ENCODE data around the gene HSPA2. TPM values are rescaled to one million over a fixed set of nuclear protein-coding genes. Genes with fewer than 3 reads are reported as not detected.
"Not testable (repeated sequence)": the region's sequence is repeated elsewhere in the genome, so short reads cannot be mapped to it uniquely, and the experiment has no call there.

Gene HSPA2
- total RNA-seq, 1 experiment from 2014 or later, result 7.1 TPM

GRCh38 chr14:64542836-64543201 is 2.3 kb downstream of the HSPA2 start:
- Histone ChIP-seq H3K9me3 (no peaks in the 10 kb centered on the region), H3K4me3 (no peak overlapping the region; the same call in 1 of the 2 replicates), H3K27me3 (no peaks in the 10 kb centered on the region), H3K36me3 (no peaks in the 10 kb centered on the region)
- DNase-seq, result no peak

GRCh38 chr14:64544607-64545312 is 4.2 kb downstream of the HSPA2 start:
- Histone ChIP-seq H3K36me3 (no peaks in the 10 kb centered on the region), H3K27me3 (no peaks in the 10 kb centered on the region), H3K9me3 (no peaks in the 10 kb centered on the region), H3K4me3 (no peak overlapping the region)
- no peak for DNase-seq

GRCh38 chr14:64549016-64549415 is 8.5 kb downstream of the HSPA2 start:
- Histone ChIP-seq H3K9me3 (no peaks in the 10 kb centered on the region), H3K36me3 (no peaks in the 10 kb centered on the region), H3K4me3 (no peak overlapping the region), H3K27me3 (no peaks in the 10 kb centered on the region)
- no peak for DNase-seq

GRCh38 chr14:64549791-64550620 is 9.5 kb downstream of the HSPA2 start, which contains the start of gene PPP1R36:
Gene PPP1R36, plus strand, starts transcription at chr14:64549961. Its CDS starts 37 bp downstream, at chr14:64549998.
- Histone ChIP-seq H3K9me3 (no peaks in the 10 kb centered on the region), H3K4me3 (no peak within 1 kb of the TSS), H3K36me3 (no peaks in the 10 kb centered on the region), H3K27me3 (no peaks in the 10 kb centered on the region)
- DNase-seq, result peak; percentile 11

- Histone ChIP-seq H3K9me3 (no peaks in the 10 kb centered on the region), H3K4me3 (no peak overlapping the region), H3K27me3 (no peaks in the 10 kb centered on the region), H3K36me3 (no peaks in the 10 kb centered on the region)
- no peak for DNase-seq
Measured at GRCh38 chr14:64550621-64551333, 10.2 kb downstream of the HSPA2 start.

- Histone ChIP-seq H3K4me3 (no peak overlapping the region), H3K27me3 (no peaks in the 10 kb centered on the region), H3K36me3 (no peaks in the 10 kb centered on the region), H3K9me3 (no peaks in the 10 kb centered on the region)
- no peak for DNase-seq
Measured at GRCh38 chr14:64554556-64554955, 14.0 kb downstream of the HSPA2 start.

GRCh38 chr14:64556526-64556925 is 16.0 kb downstream of the HSPA2 start:
- DNase-seq, result peak; percentile 33
- Histone ChIP-seq H3K9me3 (no peaks in the 10 kb centered on the region), H3K4me3 (no peak overlapping the region), H3K36me3 (no peaks in the 10 kb centered on the region), H3K27me3 (no peaks in the 10 kb centered on the region)

GRCh38 chr14:64558216-64558615 is 17.7 kb downstream of the HSPA2 start:
- not testable (repeated sequence) for DNase-seq, H3K9me3 ChIP-seq, H3K4me3 ChIP-seq, H3K36me3 ChIP-seq, H3K27me3 ChIP-seq

- no peaks in the 10 kb centered on the region for H3K36me3 ChIP-seq
- no peak for DNase-seq
- H3K4me3 ChIP-seq, result no peak overlapping the region
- H3K27me3 ChIP-seq, result no peaks in the 10 kb centered on the region
- no peaks in the 10 kb centered on the region for H3K9me3 ChIP-seq
Measured at GRCh38 chr14:64561631-64562030, 21.1 kb downstream of the HSPA2 start.

- Histone ChIP-seq H3K4me3 (no peak overlapping the region), H3K27me3 (no peaks in the 10 kb centered on the region), H3K36me3 (no peaks in the 10 kb centered on the region), H3K9me3 (no peaks in the 10 kb centered on the region)
- no peak for DNase-seq
Measured at GRCh38 chr14:64562436-64562835, 21.9 kb downstream of the HSPA2 start.

- no peaks in the 10 kb centered on the region for H3K9me3 ChIP-seq
- DNase-seq, result no peak
Measured at GRCh38 chr14:64563696-64564095, 23.2 kb downstream of the HSPA2 start.

GRCh38 chr14:64566651-64567122 is 26.1 kb downstream of the HSPA2 start:
- Histone ChIP-seq H3K36me3 (no peaks in the 10 kb centered on the region), H3K9me3 (no peaks in the 10 kb centered on the region), H3K27me3 (no peaks in the 10 kb centered on the region), H3K4me3 (no peak overlapping the region)
- DNase-seq, result no peak

More at GRCh38 chr14:64563696-64564095, 23.2 kb downstream of the HSPA2 start:
- H3K27me3 ChIP-seq, result no peaks in the 10 kb centered on the region
- H3K36me3 ChIP-seq, result no peaks in the 10 kb centered on the region
- H3K4me3 ChIP-seq, result no peak overlapping the region

GRCh38 chr14:64569138-64569631 is 28.6 kb downstream of the HSPA2 start:
- no peaks in the 10 kb centered on the region for H3K36me3 ChIP-seq
- H3K9me3 ChIP-seq, result no peaks in the 10 kb centered on the region
- no peak overlapping the region for H3K4me3 ChIP-seq
- DNase-seq, result peak; percentile 61
- H3K27me3 ChIP-seq, result no peaks in the 10 kb centered on the region

GRCh38 chr14:64569646-64570045 is 29.1 kb downstream of the HSPA2 start:
- not testable (repeated sequence) for H3K36me3 ChIP-seq, H3K27me3 ChIP-seq, H3K4me3 ChIP-seq, H3K9me3 ChIP-seq, DNase-seq

GRCh38 chr14:64572386-64573104 is 32.0 kb downstream of the HSPA2 start:
- Histone ChIP-seq H3K36me3 (no peaks in the 10 kb centered on the region), H3K27me3 (no peaks in the 10 kb centered on the region), H3K4me3 (no peak overlapping the region), H3K9me3 (no peaks in the 10 kb centered on the region)
- DNase-seq, result no peak

- H3K4me3 ChIP-seq, result no peak overlapping the region
- H3K27me3 ChIP-seq, result no peaks in the 10 kb centered on the region
- no peaks in the 10 kb centered on the region for H3K36me3 ChIP-seq
- DNase-seq, result no peak
- H3K9me3 ChIP-seq, result no peaks in the 10 kb centered on the region
Measured at GRCh38 chr14:64573109-64573508, 32.6 kb downstream of the HSPA2 start.
